Measurements from ENCODE around the gene CHI3L1. TPM values are rescaled to one million over a fixed set of nuclear protein-coding genes. Genes with fewer than 3 reads are reported as not detected.

The CHI3L1 gene
- total and polyA plus RNA-seq, 2 donors (not counting 1 experiment from before 2014, with no cell fraction given), result 0.15 TPM; not detected in 1

DNA sequence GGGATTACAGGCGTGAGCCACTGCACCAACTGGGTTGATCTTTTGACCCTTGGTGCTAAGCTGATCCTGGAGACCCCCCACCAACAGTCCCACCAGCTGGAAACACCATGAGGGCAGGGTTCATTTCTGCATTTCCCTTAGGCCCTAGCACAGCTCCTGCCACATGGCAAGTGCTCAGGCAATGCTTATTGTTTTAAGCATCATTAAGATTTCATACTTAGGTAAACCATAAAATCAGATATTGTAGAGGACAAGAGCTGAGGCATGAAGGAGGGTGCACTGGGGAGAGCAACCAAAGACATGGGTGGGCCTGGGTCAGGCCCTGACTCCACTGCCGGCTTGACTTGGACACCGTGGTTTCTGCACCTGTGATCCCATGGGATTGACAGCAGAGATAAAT, 25.3 kb upstream of the CHI3L1 start:
- H3K4me1 ChIP-seq (ENCODE audit: control insufficient read depth in 2 of 2, insufficient read depth in 2 of 2, low read length in 2 of 2), result no peaks in the 10 kb centered on the region
- CTCF ChIA-PET, result interaction anchor here (1.3 to 9.5 kb wide), 3 partner anchors 171 to 490 kb away, joined by 3 to 135 read pairs (median 3); no protein-coding TSS in a partner anchor
- no peak overlapping the region for H3K9ac ChIP-seq (ENCODE audit: low read length)
- no peaks in the 10 kb centered on the region for H4K20me1 ChIP-seq (ENCODE audit: control insufficient read depth, insufficient read depth, low read length, poor library complexity, severe bottlenecking)
- H3K27ac ChIP-seq (ENCODE audit: low read length in 2 of 2), result no peak overlapping the region
- H3K27me3 ChIP-seq (replicated peaks in 1 of 4; ENCODE audit: control extremely low read depth in 1 of 4, control insufficient read depth in 3 of 4, insufficient read depth in 4 of 4, low read length in 3 of 4), result peaks cover 0 to 9% (median 0%) of the 10 kb centered on the region in 4 experiments
- no peaks in the 10 kb centered on the region for H3K9me3 Mint-ChIP-seq (ENCODE audit: insufficient read depth)
- WGBS (ENCODE audit: insufficient coverage), result 100% methylated on average over 2 of the region's 3 CpGs
- ATAC-seq (ENCODE audit: low read depth) (no peak), DNase-seq (no peak)
- H3K4me3 Mint-ChIP-seq, result no peak overlapping the region
- intact Hi-C loops (cut with micrococcal nuclease), result no loop called here
- H3K4me1 Mint-ChIP-seq, result no peaks in the 10 kb centered on the region
- POLR2A ChIA-PET, result no interaction called here
- no peak overlapping the region for H3K4me2 ChIP-seq (replicated peaks; ENCODE audit: low read depth, low read length, poor library complexity, severe bottlenecking)
- H3K27ac Mint-ChIP-seq, result no peak overlapping the region
- H3K79me2 ChIP-seq (ENCODE audit: control insufficient read depth, insufficient read depth, low read length), result no peaks in the 10 kb centered on the region
- no peak overlapping the region for H2AFZ ChIP-seq (ENCODE audit: insufficient read depth, low read depth, low read length, poor library complexity, severe bottlenecking)
- no peak overlapping the region for H3K4me3 ChIP-seq (ENCODE audit: control extremely low read depth in 1 of 5, extremely low read depth in 1 of 5, insufficient read depth in 1 of 5, low read depth in 2 of 5, low read length in 4 of 5)
- TF ChIP-seq, protein P1, sequence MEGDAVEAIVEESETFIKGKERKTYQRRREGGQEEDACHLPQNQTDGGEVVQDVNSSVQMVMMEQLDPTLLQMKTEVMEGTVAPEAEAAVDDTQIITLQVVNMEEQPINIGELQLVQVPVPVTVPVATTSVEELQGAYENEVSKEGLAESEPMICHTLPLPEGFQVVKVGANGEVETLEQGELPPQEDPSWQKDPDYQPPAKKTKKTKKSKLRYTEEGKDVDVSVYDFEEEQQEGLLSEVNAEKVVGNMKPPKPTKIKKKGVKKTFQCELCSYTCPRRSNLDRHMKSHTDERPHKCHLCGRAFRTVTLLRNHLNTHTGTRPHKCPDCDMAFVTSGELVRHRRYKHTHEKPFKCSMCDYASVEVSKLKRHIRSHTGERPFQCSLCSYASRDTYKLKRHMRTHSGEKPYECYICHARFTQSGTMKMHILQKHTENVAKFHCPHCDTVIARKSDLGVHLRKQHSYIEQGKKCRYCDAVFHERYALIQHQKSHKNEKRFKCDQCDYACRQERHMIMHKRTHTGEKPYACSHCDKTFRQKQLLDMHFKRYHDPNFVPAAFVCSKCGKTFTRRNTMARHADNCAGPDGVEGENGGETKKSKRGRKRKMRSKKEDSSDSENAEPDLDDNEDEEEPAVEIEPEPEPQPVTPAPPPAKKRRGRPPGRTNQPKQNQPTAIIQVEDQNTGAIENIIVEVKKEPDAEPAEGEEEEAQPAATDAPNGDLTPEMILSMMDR (IDR thresholded peaks at IDR 0.05), result no peak
- no peak for TF ChIP-seq EZH2 (IDR thresholded peaks at IDR 0.05; ENCODE audit: borderline replicate concordance, insufficient read depth, low read depth, low read length, poor library complexity, severe bottlenecking)
- no peaks in the 10 kb centered on the region for H3K9me3 ChIP-seq (ENCODE audit: control extremely low read depth in 1 of 3, control insufficient read depth in 2 of 3, insufficient read depth in 1 of 3, low read length in 2 of 3)
- H3K36me3 ChIP-seq (replicated peaks in 1 of 2; ENCODE audit: control extremely low read depth in 1 of 2, control insufficient read depth in 1 of 2, extremely low read depth in 1 of 2, insufficient read depth in 2 of 2, low read length in 1 of 2), result no peaks in the 10 kb centered on the region
- H3K27me3 Mint-ChIP-seq, result peaks cover 13% of the 10 kb centered on the region

- Histone ChIP-seq H3K4me3 (ENCODE audit: control extremely low read depth in 1 of 5, extremely low read depth in 1 of 5, insufficient read depth in 1 of 5, low read depth in 2 of 5, low read length in 4 of 5) (no peak overlapping the region), H3K4me1 (ENCODE audit: control insufficient read depth in 2 of 2, insufficient read depth in 2 of 2, low read length in 2 of 2) (no peaks in the 10 kb centered on the region), H3K36me3 (replicated peaks in 1 of 2; ENCODE audit: control extremely low read depth in 1 of 2, control insufficient read depth in 1 of 2, extremely low read depth in 1 of 2, insufficient read depth in 2 of 2, low read length in 1 of 2) (no peaks in the 10 kb centered on the region), H2AFZ (ENCODE audit: insufficient read depth, low read depth, low read length, poor library complexity, severe bottlenecking) (no peak overlapping the region), H3K27ac (ENCODE audit: low read length in 2 of 2) (no peak overlapping the region), H4K20me1 (ENCODE audit: control insufficient read depth, insufficient read depth, low read length, poor library complexity, severe bottlenecking) (no peaks in the 10 kb centered on the region), H3K9ac (ENCODE audit: low read length) (no peak overlapping the region), H3K4me2 (replicated peaks; ENCODE audit: low read depth, low read length, poor library complexity, severe bottlenecking) (no peak overlapping the region), H3K27me3 (replicated peaks in 1 of 4; ENCODE audit: control extremely low read depth in 1 of 4, control insufficient read depth in 3 of 4, insufficient read depth in 4 of 4, low read length in 3 of 4) (peaks cover 0 to under 1% (median 0%) of the 10 kb centered on the region in 4 experiments), H3K79me2 (ENCODE audit: control insufficient read depth, insufficient read depth, low read length) (no peaks in the 10 kb centered on the region), H3K9me3 (ENCODE audit: control extremely low read depth in 1 of 3, control insufficient read depth in 2 of 3, insufficient read depth in 1 of 3, low read length in 2 of 3) (no peaks in the 10 kb centered on the region)
- Mint-ChIP-seq H3K9me3 (ENCODE audit: insufficient read depth) (no peaks in the 10 kb centered on the region), H3K27ac (no peak overlapping the region), H3K4me3 (no peak overlapping the region), H3K4me1 (no peaks in the 10 kb centered on the region), H3K27me3 (peaks cover 11% of the 10 kb centered on the region)
- TF ChIP-seq, protein P1 (IDR thresholded peaks at IDR 0.05), result no peak
- no peak for TF ChIP-seq EZH2 (IDR thresholded peaks at IDR 0.05; ENCODE audit: borderline replicate concordance, insufficient read depth, low read depth, low read length, poor library complexity, severe bottlenecking)
- ATAC-seq (ENCODE audit: low read depth) (no peak), DNase-seq (no peak)
- POLR2A ChIA-PET, result no interaction called here
- intact Hi-C loops (cut with micrococcal nuclease), result no loop called here
- CTCF ChIA-PET, result interaction anchor here (0.6 to 9.5 kb wide), 4 partner anchors 131 to 490 kb away, joined by 3 to 135 read pairs (median 4); no protein-coding TSS in a partner anchor
These were observed 24.5 kb upstream of the CHI3L1 start for GRCh38 chr1:203210988-203211387.

Measured in B cell (primary cell).